ENCODE results near the gene HEMGN.

DNA sequence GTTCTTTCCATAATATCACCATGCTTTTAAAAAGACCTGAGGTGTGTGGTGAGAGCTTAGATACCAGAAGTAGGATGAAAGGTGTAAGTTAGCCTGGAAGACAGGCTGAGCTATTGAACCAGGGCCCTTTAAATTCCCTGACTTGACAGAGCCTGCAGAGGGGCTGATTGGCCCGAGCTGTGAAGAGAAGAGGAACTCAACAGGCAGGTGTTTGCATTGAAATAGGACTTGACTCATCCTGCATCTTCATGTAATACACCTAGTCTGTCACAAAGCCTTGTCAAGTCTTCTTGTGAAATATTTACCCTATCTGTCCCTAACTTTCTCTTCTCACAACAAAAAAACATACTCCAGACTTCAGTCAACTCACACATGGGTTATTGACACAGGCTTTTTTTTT is 28.5 kb upstream of the HEMGN start:
- TF ChIP-seq, protein P1, sequence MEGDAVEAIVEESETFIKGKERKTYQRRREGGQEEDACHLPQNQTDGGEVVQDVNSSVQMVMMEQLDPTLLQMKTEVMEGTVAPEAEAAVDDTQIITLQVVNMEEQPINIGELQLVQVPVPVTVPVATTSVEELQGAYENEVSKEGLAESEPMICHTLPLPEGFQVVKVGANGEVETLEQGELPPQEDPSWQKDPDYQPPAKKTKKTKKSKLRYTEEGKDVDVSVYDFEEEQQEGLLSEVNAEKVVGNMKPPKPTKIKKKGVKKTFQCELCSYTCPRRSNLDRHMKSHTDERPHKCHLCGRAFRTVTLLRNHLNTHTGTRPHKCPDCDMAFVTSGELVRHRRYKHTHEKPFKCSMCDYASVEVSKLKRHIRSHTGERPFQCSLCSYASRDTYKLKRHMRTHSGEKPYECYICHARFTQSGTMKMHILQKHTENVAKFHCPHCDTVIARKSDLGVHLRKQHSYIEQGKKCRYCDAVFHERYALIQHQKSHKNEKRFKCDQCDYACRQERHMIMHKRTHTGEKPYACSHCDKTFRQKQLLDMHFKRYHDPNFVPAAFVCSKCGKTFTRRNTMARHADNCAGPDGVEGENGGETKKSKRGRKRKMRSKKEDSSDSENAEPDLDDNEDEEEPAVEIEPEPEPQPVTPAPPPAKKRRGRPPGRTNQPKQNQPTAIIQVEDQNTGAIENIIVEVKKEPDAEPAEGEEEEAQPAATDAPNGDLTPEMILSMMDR (IDR thresholded peaks at IDR 0.05): no peak
- TF ChIP-seq POLR2A (IDR thresholded peaks at IDR 0.05): no peak
